ENCODE results near the gene TEX22.

Gene TEX22

DNA sequence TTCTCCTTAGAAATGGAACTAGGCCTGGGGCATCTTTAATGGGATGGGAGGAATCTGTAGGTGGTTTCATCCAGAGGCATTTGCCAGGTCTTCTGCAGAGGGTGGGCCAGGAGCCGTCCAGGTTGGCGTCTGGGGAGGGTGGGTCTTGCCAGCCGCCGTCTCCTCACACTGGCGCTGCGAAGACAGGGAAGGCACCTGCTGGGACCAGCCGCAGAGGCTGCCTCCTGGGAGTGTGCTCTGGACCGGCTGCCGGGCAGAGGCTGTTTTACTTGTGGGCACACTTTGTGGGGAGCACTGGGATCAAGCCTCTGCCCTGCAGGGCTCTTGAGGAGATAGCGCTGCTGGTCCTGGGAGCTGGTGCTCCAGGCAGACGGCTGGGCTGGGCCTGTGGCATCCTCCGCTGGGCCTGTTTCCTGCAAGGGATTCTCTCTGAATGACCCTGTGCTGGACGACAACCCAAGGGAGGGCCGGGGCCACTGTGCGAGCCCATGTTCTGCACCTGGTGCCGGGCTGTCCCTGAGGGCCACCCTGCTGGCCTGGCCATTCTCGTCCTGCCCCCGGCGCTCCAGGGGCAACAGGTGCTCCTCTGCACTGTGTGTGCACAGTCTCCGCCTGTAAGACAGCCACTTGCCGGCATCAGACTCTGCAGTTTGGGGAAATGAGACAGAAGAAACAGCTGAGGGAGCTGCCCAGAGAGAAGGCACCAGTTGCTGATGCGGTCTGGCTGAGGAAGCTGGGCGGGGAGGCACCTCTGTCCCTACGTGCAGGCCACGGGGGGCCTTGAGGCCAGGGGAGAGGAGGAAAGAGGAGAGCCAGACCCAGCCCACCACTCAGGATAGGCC is 10.0 kb upstream of the TEX22 start:
- WGBS (ENCODE audit: insufficient coverage): 92% methylated on average over 24 of the region's 25 CpGs
- ChIA-PET CTCF (interaction anchor here (0.9 to 3.2 kb wide), 8 partner anchors 9 to 60 kb away, joined by 3 to 16 read pairs (median 4); no protein-coding TSS in a partner anchor), POLR2A (no interaction called here)

DNA sequence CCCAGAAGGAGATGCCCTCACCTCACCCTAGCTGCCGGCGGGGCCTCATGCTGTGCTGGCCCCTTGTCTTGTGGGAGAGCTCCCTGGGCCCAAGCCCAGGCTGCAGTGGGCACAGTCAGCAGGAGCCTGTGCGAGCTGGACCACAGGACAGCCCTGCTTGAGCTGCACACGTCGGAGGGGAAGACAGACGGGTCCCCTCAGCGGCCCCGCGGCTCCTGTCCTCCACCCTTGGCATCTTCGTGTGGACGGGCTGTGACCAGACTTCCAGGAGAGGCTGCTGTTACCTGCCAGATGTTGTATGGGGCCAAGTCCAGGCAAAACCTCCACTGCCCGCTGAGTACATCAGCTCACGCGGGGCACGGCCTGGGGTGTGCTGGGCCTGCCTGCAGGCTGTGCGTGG is 9.4 kb upstream of the TEX22 start:
- CTCF ChIA-PET: interaction anchor here (0.9 to 3.2 kb wide), 8 partner anchors 8 to 59 kb away, joined by 3 to 16 read pairs (median 4); no protein-coding TSS in a partner anchor
- peaks cover 0 to 28% (median 25%) of the 10 kb centered on the region in 4 experiments for H3K4me1 ChIP-seq (ENCODE audit: control extremely low read depth in 1 of 4, control insufficient read depth in 4 of 4, insufficient read depth in 4 of 4, low read length in 3 of 4)

More for the DNA sequence above, 10.0 kb upstream of the TEX22 start:
- Histone ChIP-seq H3K4me3 (ENCODE audit: control insufficient read depth in 1 of 7, extremely low read depth in 1 of 7, insufficient read depth in 4 of 7, low read depth in 2 of 7, low read length in 6 of 7) (no peak overlapping the region), H3K4me1 (ENCODE audit: control extremely low read depth in 1 of 4, control insufficient read depth in 4 of 4, insufficient read depth in 4 of 4, low read length in 3 of 4) (peaks cover 0 to 28% (median 25%) of the 10 kb centered on the region in 4 experiments), H3K36me3 (ENCODE audit: control insufficient read depth in 4 of 4, insufficient read depth in 4 of 4, low read length in 3 of 4) (peaks cover 0 to 42% (median 22%) of the 10 kb centered on the region in 4 experiments), H3K27me3 (replicated peaks in 2 of 5; ENCODE audit: control insufficient read depth in 4 of 5, insufficient read depth in 5 of 5, low read length in 4 of 5) (no peaks in the 10 kb centered on the region), H3K27ac (ENCODE audit: insufficient read depth in 1 of 2, low read depth in 1 of 2, low read length in 2 of 2, poor library complexity in 1 of 2, severe bottlenecking in 2 of 2) (no peak overlapping the region), H3K9me3 (ENCODE audit: control extremely low read depth in 1 of 5, control insufficient read depth in 4 of 5, insufficient read depth in 2 of 5, low read depth in 1 of 5, low read length in 4 of 5) (no peaks in the 10 kb centered on the region)
- DNase-seq: no peak

DNA sequence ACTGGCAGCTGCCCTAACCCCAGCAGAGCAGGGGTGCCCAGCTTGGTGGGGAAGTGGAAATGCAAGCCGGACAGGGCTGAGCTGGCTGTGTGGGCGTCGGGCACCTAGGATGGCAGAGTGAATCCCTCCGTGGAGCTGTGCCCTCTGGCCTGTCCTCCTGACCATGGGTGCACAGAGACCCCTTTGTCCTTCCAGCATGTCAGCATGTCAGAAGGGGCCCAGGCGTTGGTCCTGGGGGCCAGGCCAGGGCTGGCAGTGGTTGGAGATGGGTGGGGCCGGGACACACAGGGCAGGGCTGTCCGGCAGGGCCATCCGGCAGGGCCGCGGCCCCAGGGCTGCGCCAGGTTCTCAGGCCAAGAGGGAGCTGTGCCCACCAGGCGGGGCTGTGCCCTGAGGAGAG is 8.8 kb upstream of the TEX22 start:
- 61% methylated on average over 8 of the region's 12 CpGs for WGBS (ENCODE audit: insufficient coverage)
- Histone ChIP-seq H3K27ac (ENCODE audit: insufficient read depth in 1 of 2, low read depth in 1 of 2, low read length in 2 of 2, poor library complexity in 1 of 2, severe bottlenecking in 2 of 2) (no peak overlapping the region), H3K4me3 (ENCODE audit: control insufficient read depth in 1 of 7, extremely low read depth in 1 of 7, insufficient read depth in 4 of 7, low read depth in 2 of 7, low read length in 6 of 7) (peak overlapping the region in 1 of 7 experiments; percentile 33), H3K36me3 (ENCODE audit: control insufficient read depth in 4 of 4, insufficient read depth in 4 of 4, low read length in 3 of 4) (peaks cover 0 to 34% (median 19%) of the 10 kb centered on the region in 4 experiments), H3K27me3 (replicated peaks in 2 of 5; ENCODE audit: control insufficient read depth in 4 of 5, insufficient read depth in 5 of 5, low read length in 4 of 5) (no peaks in the 10 kb centered on the region), H3K4me1 (ENCODE audit: control extremely low read depth in 1 of 4, control insufficient read depth in 4 of 4, insufficient read depth in 4 of 4, low read length in 3 of 4) (peaks cover 0 to 33% (median 25%) of the 10 kb centered on the region in 4 experiments), H3K9me3 (ENCODE audit: control extremely low read depth in 1 of 5, control insufficient read depth in 4 of 5, insufficient read depth in 2 of 5, low read depth in 1 of 5, low read length in 4 of 5) (no peaks in the 10 kb centered on the region)
- no peak for DNase-seq
- POLR2A ChIA-PET: interaction anchor here (1.4 kb wide), 1 partner anchor 13 kb away, joined by 3 read pairs; no protein-coding TSS in a partner anchor
- CTCF ChIA-PET: interaction anchor here (0.6 to 3.2 kb wide), 17 partner anchors 8 to 139 kb away, joined by 3 to 16 read pairs (median 3); partner anchors contain the start of gene TEX22

More for the DNA sequence above, 9.4 kb upstream of the TEX22 start:
- 93% methylated on average over 15 of the region's 16 CpGs for WGBS (ENCODE audit: insufficient coverage)
- H3K9me3 ChIP-seq (ENCODE audit: control extremely low read depth in 1 of 5, control insufficient read depth in 4 of 5, insufficient read depth in 2 of 5, low read depth in 1 of 5, low read length in 4 of 5): no peaks in the 10 kb centered on the region
- no peak overlapping the region for H3K27ac ChIP-seq (ENCODE audit: insufficient read depth in 1 of 2, low read depth in 1 of 2, low read length in 2 of 2, poor library complexity in 1 of 2, severe bottlenecking in 2 of 2)
- POLR2A ChIA-PET: no interaction called here
- H3K36me3 ChIP-seq (ENCODE audit: control insufficient read depth in 4 of 4, insufficient read depth in 4 of 4, low read length in 3 of 4): peaks cover 0 to 36% (median 19%) of the 10 kb centered on the region in 4 experiments
- H3K4me3 ChIP-seq (ENCODE audit: control insufficient read depth in 1 of 7, extremely low read depth in 1 of 7, insufficient read depth in 4 of 7, low read depth in 2 of 7, low read length in 6 of 7): no peak overlapping the region
- H3K27me3 ChIP-seq (replicated peaks in 2 of 5; ENCODE audit: control insufficient read depth in 4 of 5, insufficient read depth in 5 of 5, low read length in 4 of 5): no peaks in the 10 kb centered on the region
- DNase-seq: no peak

GRCh38 chr14:105389976-105390848 is 8.1 kb upstream of the TEX22 start:
- Histone ChIP-seq H3K4me3 (ENCODE audit: control insufficient read depth in 1 of 7, extremely low read depth in 1 of 7, insufficient read depth in 4 of 7, low read depth in 2 of 7, low read length in 6 of 7) (peak overlapping the region in 3 of 7 experiments; percentile 1 to 33 (median 12)), H3K36me3 (ENCODE audit: control insufficient read depth in 4 of 4, insufficient read depth in 4 of 4, low read length in 3 of 4) (peaks cover 0 to 32% (median 14%) of the 10 kb centered on the region in 4 experiments), H3K27ac (ENCODE audit: insufficient read depth in 1 of 2, low read depth in 1 of 2, low read length in 2 of 2, poor library complexity in 1 of 2, severe bottlenecking in 2 of 2) (peak overlapping the region in 1 of 2 experiments; percentile 38), H3K27me3 (replicated peaks in 2 of 5; ENCODE audit: control insufficient read depth in 4 of 5, insufficient read depth in 5 of 5, low read length in 4 of 5) (no peaks in the 10 kb centered on the region), H3K9me3 (ENCODE audit: control extremely low read depth in 1 of 5, control insufficient read depth in 4 of 5, insufficient read depth in 2 of 5, low read depth in 1 of 5, low read length in 4 of 5) (no peaks in the 10 kb centered on the region), H3K4me1 (ENCODE audit: control extremely low read depth in 1 of 4, control insufficient read depth in 4 of 4, insufficient read depth in 4 of 4, low read length in 3 of 4) (peaks cover 0 to 36% (median 25%) of the 10 kb centered on the region in 4 experiments)
- peak in 2 of 3 donors; percentile 48 to 59 for DNase-seq
- POLR2A ChIA-PET: interaction anchor here (1.4 kb wide), 1 partner anchor 14 kb away, joined by 3 read pairs; no protein-coding TSS in a partner anchor
- CTCF ChIA-PET: interaction anchor here (0.6 to 3.2 kb wide), 15 partner anchors 9 to 138 kb away, joined by 3 to 16 read pairs (median 3); partner anchors contain the start of gene TEX22
- 44% methylated on average over 25 of the region's 27 CpGs for WGBS (ENCODE audit: insufficient coverage)

GRCh38 chr14:105390849-105391500 is 7.4 kb upstream of the TEX22 start:
- Histone ChIP-seq H3K36me3 (ENCODE audit: control insufficient read depth in 4 of 4, insufficient read depth in 4 of 4, low read length in 3 of 4) (peaks cover 0 to 25% (median 10%) of the 10 kb centered on the region in 4 experiments), H3K27ac (ENCODE audit: insufficient read depth in 1 of 2, low read depth in 1 of 2, low read length in 2 of 2, poor library complexity in 1 of 2, severe bottlenecking in 2 of 2) (peak overlapping the region in 1 of 2 experiments; percentile 38), H3K27me3 (replicated peaks in 2 of 5; ENCODE audit: control insufficient read depth in 4 of 5, insufficient read depth in 5 of 5, low read length in 4 of 5) (no peaks in the 10 kb centered on the region), H3K9me3 (ENCODE audit: control extremely low read depth in 1 of 5, control insufficient read depth in 4 of 5, insufficient read depth in 2 of 5, low read depth in 1 of 5, low read length in 4 of 5) (no peaks in the 10 kb centered on the region), H3K4me3 (ENCODE audit: control insufficient read depth in 1 of 7, extremely low read depth in 1 of 7, insufficient read depth in 4 of 7, low read depth in 2 of 7, low read length in 6 of 7) (no peak overlapping the region), H3K4me1 (ENCODE audit: control extremely low read depth in 1 of 4, control insufficient read depth in 4 of 4, insufficient read depth in 4 of 4, low read length in 3 of 4) (peaks cover 0 to 44% (median 25%) of the 10 kb centered on the region in 4 experiments)
- DNase-seq: no peak
- POLR2A ChIA-PET: no interaction called here
- CTCF ChIA-PET: interaction anchor here (1.3 to 3.2 kb wide), 5 partner anchors 8 to 43 kb away, joined by 3 to 16 read pairs (median 6); partner anchors contain the start of gene TEX22
- 93% methylated on average over 21 of the region's 24 CpGs for WGBS (ENCODE audit: insufficient coverage)

GRCh38 chr14:105391541-105391940 is 6.8 kb upstream of the TEX22 start:
- DNase-seq: no peak
- H3K36me3 ChIP-seq (ENCODE audit: control insufficient read depth in 4 of 4, insufficient read depth in 4 of 4, low read length in 3 of 4): peaks cover 0 to 20% (median 7%) of the 10 kb centered on the region in 4 experiments
- no peak overlapping the region for H3K27ac ChIP-seq (ENCODE audit: insufficient read depth in 1 of 2, low read depth in 1 of 2, low read length in 2 of 2, poor library complexity in 1 of 2, severe bottlenecking in 2 of 2)
- ChIA-PET POLR2A (no interaction called here), CTCF (interaction anchor here (1.2 to 4.5 kb wide), 3 partner anchors 15 to 22 kb away, joined by 3 to 24 read pairs (median 5); no protein-coding TSS in a partner anchor)
- peaks cover 0 to 46% (median 26%) of the 10 kb centered on the region in 4 experiments for H3K4me1 ChIP-seq (ENCODE audit: control extremely low read depth in 1 of 4, control insufficient read depth in 4 of 4, insufficient read depth in 4 of 4, low read length in 3 of 4)
- H3K9me3 ChIP-seq (ENCODE audit: control extremely low read depth in 1 of 5, control insufficient read depth in 4 of 5, insufficient read depth in 2 of 5, low read depth in 1 of 5, low read length in 4 of 5): no peaks in the 10 kb centered on the region
- no peak overlapping the region for H3K4me3 ChIP-seq (ENCODE audit: control insufficient read depth in 1 of 7, extremely low read depth in 1 of 7, insufficient read depth in 4 of 7, low read depth in 2 of 7, low read length in 6 of 7)
- 95% methylated on average over 18 of the region's 23 CpGs for WGBS (ENCODE audit: insufficient coverage)
- H3K27me3 ChIP-seq (replicated peaks in 2 of 5; ENCODE audit: control insufficient read depth in 4 of 5, insufficient read depth in 5 of 5, low read length in 4 of 5): no peaks in the 10 kb centered on the region
